IMR-90 (cell line): ENCODE data around the gene PTPN3. TPM values are rescaled to one million over a fixed set of nuclear protein-coding genes. Genes with fewer than 3 reads are reported as not detected.

Source experiments
- ATAC-seq: fragments of 200-7000 bp; cut with Tn5 transposase; 2 replicates; pipeline ENCODE4 v1.9.1; 2020; ENCODE audit warnings: low read depth, mild to moderate bottlenecking, moderate library complexity
- BruUV-seq: library from RNA; stranded (reverse); fragments of 400-500 nt; replicated peaks from 2 replicates; lab custom pipeline; 2021; lab: Mats Ljungman, UMichigan
- CTCF ChIA-PET: fragments of 300-600 bp; formaldehyde crosslinking; extraction: SDS; loops from one replicate; lab custom pipeline; 2021; ENCODE audit warnings: antibody characterized with exemption; lab: Yijun Ruan, JAX
- POLR2A ChIA-PET: fragments of 300-600 bp; sonication (Branson Sonifier 250); formaldehyde crosslinking; loops from one replicate; lab custom pipeline; 2022; ENCODE audit warnings: antibody characterized with exemption; ENCODE audit not compliant: unreplicated experiment; lab: Charles Lee
- DNase-seq: peaks from one replicate; pipeline ENCODE4 v3.0.0; 2013
- H2AFZ ChIP-seq: replicated peaks from 2 replicates; pipeline ENCODE3; 2013; ENCODE audit warnings: low read length, mild to moderate bottlenecking; ENCODE audit not compliant: poor library complexity
- H2AK5ac ChIP-seq: 2 replicates; pipeline ENCODE4 v1.6.1; 2013; ENCODE audit warnings: low read depth, low read length, inconsistent platforms
- H2AK9ac ChIP-seq: replicated peaks from 2 replicates; pipeline ENCODE3; 2013; ENCODE audit warnings: mild to moderate bottlenecking, low read depth, low read length, moderate library complexity; ENCODE audit not compliant: poor library complexity
- H2BK120ac ChIP-seq: 2 replicates; pipeline ENCODE4 v1.6.1; 2013; ENCODE audit warnings: low read depth, low read length, inconsistent platforms
- H2BK15ac ChIP-seq: 3 replicates; pipeline ENCODE4 v1.6.1; 2013; ENCODE audit warnings: low read depth, low read length, inconsistent platforms
- H2BK20ac ChIP-seq: 2 replicates; pipeline ENCODE4 v1.6.1; 2013; ENCODE audit warnings: low read depth, mild to moderate bottlenecking, inconsistent platforms, low read length, moderate library complexity
- H2BK5ac ChIP-seq: 2 replicates; pipeline ENCODE4 v1.6.1; 2013; ENCODE audit warnings: mild to moderate bottlenecking, low read depth, low read length, inconsistent platforms; ENCODE audit not compliant: poor library complexity, severe bottlenecking
- H3K14ac ChIP-seq: replicated peaks from 2 replicates; pipeline ENCODE4 v1.6.1; 2013; ENCODE audit warnings: low read depth, low read length, inconsistent platforms
- H3K18ac ChIP-seq: 2 replicates; pipeline ENCODE4 v1.6.1; 2013; ENCODE audit warnings: low read depth, low read length, control low read depth
- H3K23ac ChIP-seq: 2 replicates; pipeline ENCODE4 v1.6.1; 2013; ENCODE audit warnings: low read depth, low read length, inconsistent platforms
- H3K27ac ChIP-seq: 2 replicates; pipeline ENCODE4 v1.5.1; 2013; ENCODE audit warnings: mild to moderate bottlenecking, control low read depth, low read length; ENCODE audit not compliant: insufficient read depth
- H3K27me3 ChIP-seq: 2 replicates; pipeline ENCODE4 v1.6.1; 2013; ENCODE audit warnings: low read length; ENCODE audit not compliant: control insufficient read depth, insufficient read depth
- H3K36me3 ChIP-seq: 2 replicates; pipeline ENCODE4 v1.6.1; 2013; ENCODE audit warnings: low read length, mixed read lengths; ENCODE audit not compliant: control insufficient read depth, insufficient read depth
- H3K4ac ChIP-seq: 2 replicates; pipeline ENCODE4 v1.6.1; 2013; ENCODE audit warnings: low read depth, low read length, inconsistent platforms
- H3K4me1 ChIP-seq: 2 replicates; pipeline ENCODE4 v1.6.1; 2013; ENCODE audit warnings: low read length, mixed read lengths; ENCODE audit not compliant: control insufficient read depth, insufficient read depth
- H3K4me2 ChIP-seq: 2 replicates; pipeline ENCODE4 v1.6.1; 2013; ENCODE audit warnings: low read depth, mild to moderate bottlenecking, control low read depth, low read length, moderate library complexity
- H3K4me3 ChIP-seq: 2 replicates; pipeline ENCODE4 v1.5.1; 2013; ENCODE audit warnings: low read depth, mild to moderate bottlenecking, control low read depth, low read length, moderate library complexity; ENCODE audit not compliant: insufficient read depth
- H3K56ac ChIP-seq: 2 replicates; pipeline ENCODE4 v1.6.1; 2013; ENCODE audit warnings: low read length, inconsistent platforms; ENCODE audit not compliant: insufficient read depth; ENCODE audit errors: extremely low read depth
- H3K79me1 ChIP-seq, 2 experiments: 2 replicates each; pipeline ENCODE4 v1.6.1; 2013; ENCODE audit warnings: low read length in 2 of 2, inconsistent platforms in 1 of 2, low read depth in 1 of 2
- H3K9ac ChIP-seq: 2 replicates; pipeline ENCODE4 v1.6.1; 2013; ENCODE audit warnings: low read depth, low read length, control low read depth
- H3K9me1 ChIP-seq: 2 replicates; pipeline ENCODE4 v1.6.1; 2013; ENCODE audit warnings: low read length, inconsistent platforms; ENCODE audit not compliant: insufficient read depth
- H3K9me3 ChIP-seq: 2 replicates; pipeline ENCODE4 v1.6.1; 2013; ENCODE audit warnings: low read length; ENCODE audit not compliant: control insufficient read depth, insufficient read depth
- H4K20me1 ChIP-seq: 2 replicates; pipeline ENCODE4 v1.6.1; 2013; ENCODE audit warnings: low read length, inconsistent platforms; ENCODE audit not compliant: insufficient read depth
- H4K5ac ChIP-seq: 2 replicates; pipeline ENCODE4 v1.6.1; 2013; ENCODE audit warnings: mild to moderate bottlenecking, low read depth, low read length, control low read depth
- H4K8ac ChIP-seq, 2 experiments: 2 replicates each; pipeline ENCODE4 v1.6.1; 2013; ENCODE audit warnings: low read depth in 2 of 2, low read length in 2 of 2, control low read depth in 1 of 2, inconsistent platforms in 1 of 2
- H4K91ac ChIP-seq: 2 replicates; pipeline ENCODE4 v1.6.1; 2013; ENCODE audit warnings: low read depth, low read length, inconsistent platforms; ENCODE audit not compliant: insufficient read depth
- BHLHE40 ChIP-seq: fragments of 150-350 bp; IDR thresholded peaks from 2 replicates; pipeline ENCODE4 v1.6.1; 2016; ENCODE audit warnings: mild to moderate bottlenecking, low read depth, low read length
- FOS ChIP-seq: fragments of 150-350 bp; IDR thresholded peaks from 2 replicates; pipeline ENCODE4 v1.6.1; 2016; ENCODE audit warnings: low read depth, low read length
- NFE2L2 ChIP-seq: fragments of 150-350 bp; IDR thresholded peaks from 2 replicates; pipeline ENCODE4 v1.6.1; 2016; ENCODE audit warnings: low read depth, mild to moderate bottlenecking, low read length
- POLR2A ChIP-seq: IDR thresholded peaks from 2 replicates; pipeline ENCODE4 v1.6.1; 2012; ENCODE audit warnings: mild to moderate bottlenecking, low read depth, low read length
- WGBS, 2 experiments: methylation state at CpG; one replicate each; pipeline versions ENCODE4 v1.1.5 to v1.1.7; 2013; ENCODE audit warnings: missing lambda C conversion rate in 2 of 2; ENCODE audit not compliant: insufficient read length in 1 of 2; ENCODE audit errors: extremely low coverage in 2 of 2; 5-methylcytosine and 5-hydroxymethylcytosine counted together
- dilution Hi-C: fragments of 300-500 bp; cut with HindIII; formaldehyde crosslinking; loops from one replicate; pipeline ENCODE4 v1.14.3; 2018; ENCODE audit warnings: low sequenced_read_pairs; ENCODE audit not compliant: unreplicated experiment
- in situ Hi-C: fragments of 300-500 bp; cut with MboI; formaldehyde crosslinking; loops from 3 replicates; pipeline ENCODE4 v1.14.3; 2019; ENCODE audit warnings: low sequenced_read_pairs, inconsistent platforms, mixed read lengths
- intact Hi-C: fragments of 100-400 bp; cut with micrococcal nuclease; formaldehyde crosslinking; loops from 2 replicates; pipeline ENCODE4 v1.10.0; 2022
- polyA plus RNA-seq, 3 experiments: library from polyadenylated mRNA; depleted of rRNA; stranded (reverse); fragments of >200 nt; gene quantifications; 2 replicates each; pipeline ENCODE4 v1.2.3, GENCODE V29; 2012; ENCODE audit warnings: low replicate concordance in 1 of 3
- total RNA-seq: library from RNA; depleted of rRNA; stranded (reverse); fragments of >200 nt; gene quantifications from 2 replicates; pipeline ENCODE4 v1.2.3, GENCODE V29; 2012
- TF ChIP-seq, protein P1 (sequence below): fragments of 150-350 bp; IDR thresholded peaks from 2 replicates; pipeline ENCODE4 v1.6.1; 2016; ENCODE audit warnings: low read depth, mild to moderate bottlenecking, low read length, moderate library complexity, borderline replicate concordance

The PTPN3 gene
- total and polyA plus RNA-seq, 2 of the 4 experiments (the other 2 are of a cell fraction) = 0.72 to 0.89 TPM

DNA sequence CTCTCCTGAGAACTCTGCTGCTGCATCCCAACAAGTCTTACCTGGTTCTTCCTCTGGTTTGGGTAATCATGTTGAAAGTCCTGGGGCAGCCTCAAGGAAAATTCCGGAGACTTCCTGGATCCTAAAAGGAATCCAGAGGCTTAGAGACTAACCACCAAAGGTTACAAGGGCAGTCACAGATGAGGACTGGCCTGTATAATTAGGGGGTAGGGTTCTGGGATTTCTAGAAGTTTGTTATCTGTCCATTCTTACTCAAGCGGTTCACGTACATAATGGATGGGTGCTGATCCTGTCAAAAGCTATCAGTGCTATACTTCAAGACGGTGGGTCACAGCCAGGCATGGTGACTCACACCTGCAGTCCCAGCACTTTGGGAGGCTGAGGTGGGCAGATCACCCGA is 125.9 kb downstream of the PTPN3 start:
- Histone ChIP-seq H2AFZ (no peak overlapping the region), H2BK120ac (no peak overlapping the region), H3K9me1 (no peaks in the 10 kb centered on the region), H3K4ac (no peak overlapping the region), H3K14ac (no peak overlapping the region), H3K9me3 (peaks cover 2% of the 10 kb centered on the region; the same call in 1 of the 2 replicates), H3K4me3 (no peak overlapping the region), H3K4me2 (no peak overlapping the region), H3K27ac (no peak overlapping the region), H2AK5ac (no peak overlapping the region), H3K27me3 (no peaks in the 10 kb centered on the region; the same call in 1 of the 2 replicates), H3K18ac (no peak overlapping the region), H3K9ac (no peak overlapping the region), H3K4me1 (no peaks in the 10 kb centered on the region), H3K79me1 (no peaks in the 10 kb centered on the region), H2BK5ac (no peak overlapping the region), H4K8ac (no peak overlapping the region), H3K56ac (no peak overlapping the region), H2BK15ac (no peak overlapping the region), H2AK9ac (no peak overlapping the region), H3K36me3 (no peaks in the 10 kb centered on the region), H4K91ac (no peak overlapping the region), H3K23ac (no peak overlapping the region), H2BK20ac (no peak overlapping the region), H4K5ac (no peak overlapping the region), H4K20me1 (no peaks in the 10 kb centered on the region)
- no TSS peak for BruUV-seq
- ChIA-PET POLR2A (no interaction called here), CTCF (no interaction called here)
- dilution Hi-C loops (no loop called here), intact Hi-C loops (no loop called here), in situ Hi-C loops (no loop called here)
- DNase-seq = no peak
- TF ChIP-seq POLR2A (no peak), NFE2L2 (no peak), FOS (no peak), BHLHE40 (no peak)
- TF ChIP-seq, protein P1, sequence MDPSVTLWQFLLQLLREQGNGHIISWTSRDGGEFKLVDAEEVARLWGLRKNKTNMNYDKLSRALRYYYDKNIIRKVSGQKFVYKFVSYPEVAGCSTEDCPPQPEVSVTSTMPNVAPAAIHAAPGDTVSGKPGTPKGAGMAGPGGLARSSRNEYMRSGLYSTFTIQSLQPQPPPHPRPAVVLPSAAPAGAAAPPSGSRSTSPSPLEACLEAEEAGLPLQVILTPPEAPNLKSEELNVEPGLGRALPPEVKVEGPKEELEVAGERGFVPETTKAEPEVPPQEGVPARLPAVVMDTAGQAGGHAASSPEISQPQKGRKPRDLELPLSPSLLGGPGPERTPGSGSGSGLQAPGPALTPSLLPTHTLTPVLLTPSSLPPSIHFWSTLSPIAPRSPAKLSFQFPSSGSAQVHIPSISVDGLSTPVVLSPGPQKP = no peak
- no peak for ATAC-seq
- no CpG with 5 or more reads among the region's 5 CpGs for WGBS, 2 experiments
